Activated T-cell treated with anti-CD3 and anti-CD28 coated beads, Interleukin-2, amount 50 U/mL, for 48 hours (primary cell): Measurements from ENCODE around the gene NKX3-2.

ENCODE experiments used
- DNase-seq, 2 experiments: peaks; one replicate each; pipeline ENCODE4 v3.0.0-alpha.2; 2020

NKX3-2 gene

GRCh38 chr4:13496605-13497004 lies 47.7 kb downstream of the NKX3-2 start:
- DNase-seq = no peak

- DNase-seq = no peak
Observed at GRCh38 chr4:13495753-13496152, 48.6 kb downstream of the NKX3-2 start.

GRCh38 chr4:13493793-13494192 lies 50.5 kb downstream of the NKX3-2 start:
- no peak for DNase-seq

DNA sequence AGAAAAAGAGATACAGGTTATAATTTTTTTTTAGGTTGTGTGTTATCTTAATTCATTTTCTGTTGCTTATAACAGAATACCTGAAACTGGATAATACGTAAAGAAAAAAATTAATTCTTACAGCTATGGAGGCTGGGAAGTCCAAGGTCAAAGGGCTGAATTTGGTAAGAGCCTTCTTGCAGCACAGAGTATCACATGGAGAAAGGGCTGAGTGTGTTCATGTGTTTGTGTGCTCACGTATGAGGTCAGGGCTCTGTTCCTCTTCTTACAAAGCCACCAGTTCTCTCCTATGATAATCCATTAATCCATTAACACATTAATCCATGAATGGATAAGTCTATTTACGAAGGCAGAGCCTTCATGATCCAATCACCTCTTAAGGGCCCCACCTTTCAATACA lies 51.6 kb downstream of the NKX3-2 start:
- DNase-seq = no peak
